ENCODE measurements around the gene COL13A1.

- no peak for TF ChIP-seq POLR2A (IDR thresholded peaks at IDR 0.05; ENCODE audit: borderline replicate concordance, extremely low read depth, insufficient read depth, insufficient read length)
- TF ChIP-seq CEBPB (IDR thresholded peaks at IDR 0.05; ENCODE audit: low read depth), result no peak
- no peak for TF ChIP-seq ZBTB33 (IDR thresholded peaks at IDR 0.05; ENCODE audit: extremely low read depth, insufficient replicate concordance, low read length)
- no peak for TF ChIP-seq EZH2 (IDR thresholded peaks at IDR 0.05)
- no peak for TF ChIP-seq CTCF (IDR thresholded peaks at IDR 0.05 in 2 of 3, conservative IDR thresholded peaks at IDR 0.05 in 1 of 3; ENCODE audit: borderline replicate concordance in 1 of 3, insufficient read depth in 1 of 3, low read depth in 2 of 3, low read length in 2 of 3)
- TF ChIP-seq POLR2AphosphoS5 (IDR thresholded peaks at IDR 0.05; ENCODE audit: low read depth, low read length), result no peak
- TF ChIP-seq RAD21 (IDR thresholded peaks at IDR 0.05; ENCODE audit: low read depth), result no peak
- no peak for TF ChIP-seq REST (IDR thresholded peaks at IDR 0.05; ENCODE audit: low read depth)
- TF ChIP-seq SRF (IDR thresholded peaks at IDR 0.05; ENCODE audit: low read depth), result no peak
- no peak for TF ChIP-seq JUND (IDR thresholded peaks at IDR 0.05)
- no peak for TF ChIP-seq ELF1 (IDR thresholded peaks at IDR 0.05; ENCODE audit: borderline replicate concordance, low read depth)
- no peak for TF ChIP-seq YY1 (IDR thresholded peaks at IDR 0.05; ENCODE audit: extremely low read depth, insufficient replicate concordance, low read depth, low read length)
Observed at GRCh38 chr10:69878951-69879350, 77.2 kb downstream of the COL13A1 start.
